H9 (cell line): ENCODE data around the gene NPRL2. TPM values are rescaled to one million over a fixed set of nuclear protein-coding genes. Genes with fewer than 3 reads are reported as not detected.

Experiments used
- DNase-seq: peaks from one replicate; pipeline ENCODE4 v3.0.0-alpha.2; 2017
- H2AFZ ChIP-seq: one replicate; pipeline ENCODE4 v1.6.1; 2013; ENCODE audit warnings: mild to moderate bottlenecking, low read length, control low read depth, moderate library complexity
- H2AK5ac ChIP-seq: 2 replicates; pipeline ENCODE4 v1.6.1; 2013; ENCODE audit warnings: low read length, control low read depth, mixed read lengths; ENCODE audit not compliant: insufficient read length
- H2BK120ac ChIP-seq: one replicate; pipeline ENCODE4 v1.6.1; 2013; ENCODE audit warnings: low read depth, mild to moderate bottlenecking, low read length, control low read depth, inconsistent platforms; ENCODE audit not compliant: poor library complexity, severe bottlenecking
- H2BK12ac ChIP-seq: 2 replicates; pipeline ENCODE4 v1.6.1; 2013; ENCODE audit warnings: low read length, control low read depth, mixed read lengths, low read depth; ENCODE audit not compliant: insufficient read length
- H2BK15ac ChIP-seq: 2 replicates; pipeline ENCODE4 v1.6.1; 2013; ENCODE audit warnings: low read depth, low read length, control low read depth
- H2BK20ac ChIP-seq: one replicate; pipeline ENCODE4 v1.6.1; 2013; ENCODE audit warnings: low read depth, mild to moderate bottlenecking, low read length, control low read depth, inconsistent platforms; ENCODE audit not compliant: poor library complexity, severe bottlenecking
- H2BK5ac ChIP-seq: 2 replicates; pipeline ENCODE4 v1.6.1; 2013; ENCODE audit warnings: low read length, control low read depth, mixed read lengths; ENCODE audit not compliant: insufficient read length
- H3K14ac ChIP-seq: 2 replicates; pipeline ENCODE4 v1.6.1; 2013; ENCODE audit warnings: low read length, control low read depth; ENCODE audit not compliant: insufficient read depth
- H3K18ac ChIP-seq: 2 replicates; pipeline ENCODE4 v1.6.1; 2013; ENCODE audit warnings: low read depth, mild to moderate bottlenecking, mixed read lengths, low read length, control low read depth; ENCODE audit not compliant: insufficient read length
- H3K23ac ChIP-seq: 2 replicates; pipeline ENCODE4 v1.6.1; 2013; ENCODE audit warnings: low read length, control low read depth, mixed read lengths, low read depth; ENCODE audit not compliant: insufficient read length
- H3K23me2 ChIP-seq: 2 replicates; pipeline ENCODE4 v1.6.1; 2013; ENCODE audit warnings: low read depth, mild to moderate bottlenecking, mixed read lengths, low read length, control low read depth; ENCODE audit not compliant: insufficient read length, poor library complexity, severe bottlenecking
- H3K27ac ChIP-seq: 2 replicates; pipeline ENCODE4 v1.5.1; 2013; ENCODE audit warnings: low read length, control low read depth, mixed read lengths, low read depth; ENCODE audit not compliant: insufficient read length
- H3K27me3 ChIP-seq: 2 replicates; pipeline ENCODE4 v1.6.1; 2013; ENCODE audit warnings: low read length, control low read depth, inconsistent platforms; ENCODE audit not compliant: insufficient read depth
- H3K4ac ChIP-seq: 2 replicates; pipeline ENCODE4 v1.6.1; 2013; ENCODE audit warnings: low read depth, mild to moderate bottlenecking, control low read depth, inconsistent platforms, low read length, moderate library complexity
- H3K4me1 ChIP-seq: 2 replicates; pipeline ENCODE4 v1.6.1; 2013; ENCODE audit warnings: low read length, control low read depth, inconsistent platforms; ENCODE audit not compliant: insufficient read depth
- H3K4me2 ChIP-seq: 2 replicates; pipeline ENCODE4 v1.6.1; 2013; ENCODE audit warnings: low read length, control low read depth, mixed read lengths; ENCODE audit not compliant: insufficient read length, insufficient read depth
- H3K56ac ChIP-seq: 2 replicates; pipeline ENCODE4 v1.6.1; 2013; ENCODE audit warnings: low read depth, mild to moderate bottlenecking, mixed read lengths, low read length, control low read depth; ENCODE audit not compliant: insufficient read length
- H3K79me1 ChIP-seq: 2 replicates; pipeline ENCODE4 v1.6.1; 2013; ENCODE audit warnings: low read depth, mild to moderate bottlenecking, moderate library complexity, low read length, control low read depth, inconsistent platforms; ENCODE audit not compliant: insufficient read depth, poor library complexity, severe bottlenecking
- H3K79me2 ChIP-seq: 2 replicates; pipeline ENCODE4 v1.6.1; 2013; ENCODE audit warnings: low read length, control low read depth, inconsistent platforms; ENCODE audit not compliant: insufficient read depth
- H3K9ac ChIP-seq: 2 replicates; pipeline ENCODE4 v1.6.1; 2013; ENCODE audit warnings: low read length, control low read depth, mixed read lengths; ENCODE audit not compliant: insufficient read length; ENCODE audit errors: extremely low read depth
- H3K9me3 ChIP-seq: one replicate; pipeline ENCODE4 v1.6.1; 2013; ENCODE audit warnings: low read depth, low read length, inconsistent platforms; ENCODE audit not compliant: control insufficient read depth
- H3T11ph ChIP-seq: one replicate; pipeline ENCODE4 v1.6.1; 2013; ENCODE audit warnings: mild to moderate bottlenecking, low read length, control low read depth, inconsistent platforms
- H4K20me1 ChIP-seq: one replicate; pipeline ENCODE4 v1.6.1; 2013; ENCODE audit not compliant: control insufficient read depth, insufficient read length, insufficient read depth
- H4K5ac ChIP-seq: 2 replicates; pipeline ENCODE4 v1.6.1; 2013; ENCODE audit warnings: low read depth, mild to moderate bottlenecking, mixed read lengths, low read length, control low read depth; ENCODE audit not compliant: insufficient read length
- H4K8ac ChIP-seq: replicated peaks from 2 replicates; pipeline ENCODE4 v1.6.1; 2013; ENCODE audit warnings: low read length, control low read depth, mixed read lengths, low read depth; ENCODE audit not compliant: insufficient read length
- H4K91ac ChIP-seq: 2 replicates; pipeline ENCODE4 v1.6.1; 2013; ENCODE audit warnings: low read depth, mild to moderate bottlenecking, moderate library complexity, mixed read lengths, low read length, control low read depth; ENCODE audit not compliant: insufficient read length
- H3K27ac Mint-ChIP-seq, 3 experiments: 2 replicates in 2 of 3; 3 replicates in 1 of 3; pipeline ENCODE4 v1.8.0; 2020 to 2021; ENCODE audit warnings: mixed read lengths in 3 of 3, mild to moderate bottlenecking in 1 of 3, moderate library complexity in 1 of 3
- H3K27me3 Mint-ChIP-seq: 2 replicates; pipeline ENCODE4 v1.8.0; 2021; ENCODE audit warnings: low read depth, mild to moderate bottlenecking, moderate library complexity, mixed read lengths
- H3K36me3 Mint-ChIP-seq, 3 experiments: 2 replicates in 2 of 3; 3 replicates in 1 of 3; pipeline ENCODE4 v1.8.0; 2020 to 2021; ENCODE audit warnings: low read depth in 3 of 3, mixed read lengths in 3 of 3; ENCODE audit not compliant: insufficient read depth in 1 of 3
- H3K4me1 Mint-ChIP-seq, 2 experiments: 2 replicates each; pipeline ENCODE4 v1.8.0; 2020; ENCODE audit warnings: mixed read lengths in 2 of 2
- H3K4me3 Mint-ChIP-seq, 2 experiments: 2 replicates in 1 of 2; 3 replicates in 1 of 2; pipeline ENCODE4 v1.8.0; 2020 to 2021; ENCODE audit warnings: mild to moderate bottlenecking in 2 of 2, mixed read lengths in 2 of 2, moderate library complexity in 1 of 2
- H3K9me3 Mint-ChIP-seq, 2 experiments: 2 replicates in 1 of 2; 3 replicates in 1 of 2; pipeline ENCODE4 v1.8.0; 2020; ENCODE audit warnings: mild to moderate bottlenecking in 2 of 2, mixed read lengths in 2 of 2, moderate library complexity in 1 of 2
- WGBS: extraction: QIAGEN DNeasy Blood & Tissue Kit; methylation state at CpG from one replicate; pipeline ENCODE4 v1.1.7; 2013; ENCODE audit warnings: missing lambda C conversion rate, low lambda C conversion rate, mixed read lengths; ENCODE audit not compliant: insufficient read length; ENCODE audit errors: extremely low coverage; 5-methylcytosine and 5-hydroxymethylcytosine counted together
- total RNA-seq: library from RNA; stranded (reverse); gene quantifications from 2 replicates; pipeline ENCODE4 v1.2.1, GENCODE V29; 2021
- TF ChIP-seq, protein P1 (sequence below): fragments of 200-600 bp; sonication (generic); conservative IDR thresholded peaks from 3 replicates; pipeline ENCODE4 v1.8.0; 2021; ENCODE audit warnings: antibody characterized with exemption, mild to moderate bottlenecking

NPRL2 gene
- total RNA-seq, 1 experiment from 2014 or later, result 23.4 TPM

- TF ChIP-seq, protein P1, sequence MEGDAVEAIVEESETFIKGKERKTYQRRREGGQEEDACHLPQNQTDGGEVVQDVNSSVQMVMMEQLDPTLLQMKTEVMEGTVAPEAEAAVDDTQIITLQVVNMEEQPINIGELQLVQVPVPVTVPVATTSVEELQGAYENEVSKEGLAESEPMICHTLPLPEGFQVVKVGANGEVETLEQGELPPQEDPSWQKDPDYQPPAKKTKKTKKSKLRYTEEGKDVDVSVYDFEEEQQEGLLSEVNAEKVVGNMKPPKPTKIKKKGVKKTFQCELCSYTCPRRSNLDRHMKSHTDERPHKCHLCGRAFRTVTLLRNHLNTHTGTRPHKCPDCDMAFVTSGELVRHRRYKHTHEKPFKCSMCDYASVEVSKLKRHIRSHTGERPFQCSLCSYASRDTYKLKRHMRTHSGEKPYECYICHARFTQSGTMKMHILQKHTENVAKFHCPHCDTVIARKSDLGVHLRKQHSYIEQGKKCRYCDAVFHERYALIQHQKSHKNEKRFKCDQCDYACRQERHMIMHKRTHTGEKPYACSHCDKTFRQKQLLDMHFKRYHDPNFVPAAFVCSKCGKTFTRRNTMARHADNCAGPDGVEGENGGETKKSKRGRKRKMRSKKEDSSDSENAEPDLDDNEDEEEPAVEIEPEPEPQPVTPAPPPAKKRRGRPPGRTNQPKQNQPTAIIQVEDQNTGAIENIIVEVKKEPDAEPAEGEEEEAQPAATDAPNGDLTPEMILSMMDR, result no peak
Measured at GRCh38 chr3:50396502-50396901, 45.9 kb upstream of the NPRL2 start.

More at GRCh38 chr3:50396502-50396901, 45.9 kb upstream of the NPRL2 start:
- H3K4me2 ChIP-seq, result no peak overlapping the region
- no CpG with 5 or more reads among the region's 10 CpGs for WGBS
- H3K4me1 ChIP-seq, result no peaks in the 10 kb centered on the region
- no peaks in the 10 kb centered on the region for H3K9me3 Mint-ChIP-seq
- no peaks in the 10 kb centered on the region for H3K27me3 ChIP-seq
- no peak overlapping the region for H2BK12ac ChIP-seq
- no peak overlapping the region for H3K14ac ChIP-seq
- H2AFZ ChIP-seq, result no peak overlapping the region
- no peaks in the 10 kb centered on the region for H3K79me2 ChIP-seq
- no peak overlapping the region for H3K9ac ChIP-seq
- no peak overlapping the region for H2BK20ac ChIP-seq
- H3T11ph ChIP-seq, result no peak overlapping the region
- no peak for DNase-seq
- no peaks in the 10 kb centered on the region for H4K20me1 ChIP-seq
- no peak overlapping the region for H3K56ac ChIP-seq
- H3K23me2 ChIP-seq, result no peaks in the 10 kb centered on the region
- H4K8ac ChIP-seq, result no peak overlapping the region
- peaks cover 6% of the 10 kb centered on the region for H3K27me3 Mint-ChIP-seq
- H3K4me3 Mint-ChIP-seq, result no peak overlapping the region
- H3K9me3 ChIP-seq, result no peaks in the 10 kb centered on the region
- no peak overlapping the region for H3K4ac ChIP-seq
- H2BK5ac ChIP-seq, result no peak overlapping the region
- H3K4me1 Mint-ChIP-seq, result no peaks in the 10 kb centered on the region
- no peak overlapping the region for H2BK120ac ChIP-seq
- H3K23ac ChIP-seq, result no peak overlapping the region
- H3K79me1 ChIP-seq, result no peaks in the 10 kb centered on the region
- H3K36me3 Mint-ChIP-seq, result 0 out of 7 replicates have a peak, but pooled peaks cover 0 to 4% (median 0%) of the 10 kb centered on the region in 3 experiments
- H4K5ac ChIP-seq, result no peak overlapping the region
- no peak overlapping the region for H4K91ac ChIP-seq
- no peak overlapping the region for H2BK15ac ChIP-seq
- H3K18ac ChIP-seq, result no peak overlapping the region
- no peak overlapping the region for H3K27ac ChIP-seq
- no peak overlapping the region for H2AK5ac ChIP-seq
- H3K27ac Mint-ChIP-seq, result no peak overlapping the region
